ENCODE data around the gene CCSER2. TPM values are rescaled to one million over a fixed set of nuclear protein-coding genes. Genes with fewer than 3 reads are reported as not detected.

Gene CCSER2
- total RNA-seq, 4 donors from 2014 or later = 43.9 to 71.9 (median 51.4) TPM

GRCh38 chr10:84551437-84552120 is 223.2 kb downstream of the CCSER2 start:
- H3K4me1 ChIP-seq = no peaks in the 10 kb centered on the region
- peaks cover 0 to 8% of the 10 kb centered on the region in 2 donors for H3K27me3 ChIP-seq
- H3K4me3 ChIP-seq = no peak overlapping the region
- H3K27ac ChIP-seq = no peak overlapping the region
- no peaks in the 10 kb centered on the region for H3K9me3 ChIP-seq
- H3K36me3 ChIP-seq = no peaks in the 10 kb centered on the region
- 87 to 88% methylated on average over 6 of the region's 6 CpGs for WGBS, 2 donors
- TF ChIP-seq POLR2A (IDR thresholded peaks at IDR 0.05) (no peak), EP300 (IDR thresholded peaks at IDR 0.05) (no peak)
- DNase-seq (ENCODE audit: low spot score in 2 of 2) = no peak

GRCh38 chr10:84552478-84552877 is 224.1 kb downstream of the CCSER2 start:
- no peaks in the 10 kb centered on the region for H3K4me1 ChIP-seq
- TF ChIP-seq, protein P1, sequence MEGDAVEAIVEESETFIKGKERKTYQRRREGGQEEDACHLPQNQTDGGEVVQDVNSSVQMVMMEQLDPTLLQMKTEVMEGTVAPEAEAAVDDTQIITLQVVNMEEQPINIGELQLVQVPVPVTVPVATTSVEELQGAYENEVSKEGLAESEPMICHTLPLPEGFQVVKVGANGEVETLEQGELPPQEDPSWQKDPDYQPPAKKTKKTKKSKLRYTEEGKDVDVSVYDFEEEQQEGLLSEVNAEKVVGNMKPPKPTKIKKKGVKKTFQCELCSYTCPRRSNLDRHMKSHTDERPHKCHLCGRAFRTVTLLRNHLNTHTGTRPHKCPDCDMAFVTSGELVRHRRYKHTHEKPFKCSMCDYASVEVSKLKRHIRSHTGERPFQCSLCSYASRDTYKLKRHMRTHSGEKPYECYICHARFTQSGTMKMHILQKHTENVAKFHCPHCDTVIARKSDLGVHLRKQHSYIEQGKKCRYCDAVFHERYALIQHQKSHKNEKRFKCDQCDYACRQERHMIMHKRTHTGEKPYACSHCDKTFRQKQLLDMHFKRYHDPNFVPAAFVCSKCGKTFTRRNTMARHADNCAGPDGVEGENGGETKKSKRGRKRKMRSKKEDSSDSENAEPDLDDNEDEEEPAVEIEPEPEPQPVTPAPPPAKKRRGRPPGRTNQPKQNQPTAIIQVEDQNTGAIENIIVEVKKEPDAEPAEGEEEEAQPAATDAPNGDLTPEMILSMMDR (IDR thresholded peaks at IDR 0.05) = no peak
- TF ChIP-seq POLR2A (IDR thresholded peaks at IDR 0.05) (no peak), EP300 (IDR thresholded peaks at IDR 0.05) (no peak)
- H3K9me3 ChIP-seq = no peaks in the 10 kb centered on the region
- H3K27me3 ChIP-seq = peaks cover 0 to 8% of the 10 kb centered on the region in 2 donors
- 76 to 77% methylated on average over 3 of the region's 3 CpGs for WGBS, 2 donors
- DNase-seq (ENCODE audit: low spot score in 2 of 2) = no peak
- no peaks in the 10 kb centered on the region for H3K36me3 ChIP-seq
- H3K4me3 ChIP-seq = no peak overlapping the region
- no peak overlapping the region for H3K27ac ChIP-seq

DNA sequence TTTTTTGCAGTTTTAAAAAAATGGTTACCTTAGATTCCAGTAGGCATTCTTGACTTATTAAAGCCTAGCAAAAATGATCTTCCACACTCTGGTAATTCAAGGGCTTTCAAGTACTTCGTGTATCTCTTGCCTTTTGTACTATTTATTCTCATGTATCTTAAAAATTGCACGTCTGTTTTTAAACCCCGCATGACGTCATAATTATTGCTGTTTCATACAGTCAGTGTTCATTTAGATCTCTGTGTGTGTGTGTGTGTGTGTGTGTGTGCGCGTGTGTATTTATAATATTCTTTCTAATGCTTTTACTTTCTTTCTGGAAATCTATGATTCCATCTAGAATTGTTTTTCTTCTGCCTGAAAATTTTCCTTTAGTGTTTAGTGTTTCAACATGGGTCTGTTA is 234.2 kb downstream of the CCSER2 start:
- Histone ChIP-seq H3K27ac (no peak overlapping the region), H3K27me3 (no peaks in the 10 kb centered on the region), H3K4me1 (no peaks in the 10 kb centered on the region), H3K36me3 (no peaks in the 10 kb centered on the region), H3K4me3 (no peak overlapping the region), H3K9me3 (no peaks in the 10 kb centered on the region)
- TF ChIP-seq, protein P1 (IDR thresholded peaks at IDR 0.05) = no peak
- no peak for TF ChIP-seq POLR2A (IDR thresholded peaks at IDR 0.05)
- no peak for TF ChIP-seq EP300 (IDR thresholded peaks at IDR 0.05)
- 76 to 79% methylated on average over 6 of the region's 6 CpGs for WGBS, 2 donors
- DNase-seq (ENCODE audit: low spot score in 2 of 2) = no peak

- TF ChIP-seq, protein P1 (IDR thresholded peaks at IDR 0.05) = no peak
- TF ChIP-seq EP300 (IDR thresholded peaks at IDR 0.05) (no peak), POLR2A (IDR thresholded peaks at IDR 0.05) (no peak)
- DNase-seq (ENCODE audit: low spot score in 2 of 2) = no peak
- Histone ChIP-seq H3K4me1 (no peaks in the 10 kb centered on the region), H3K4me3 (no peak overlapping the region), H3K9me3 (no peaks in the 10 kb centered on the region), H3K36me3 (no peaks in the 10 kb centered on the region), H3K27ac (no peak overlapping the region), H3K27me3 (no peaks in the 10 kb centered on the region)
- WGBS, 2 donors = 71 to 82% methylated on average over 5 of the region's 5 CpGs
These were observed 235.0 kb downstream of the CCSER2 start for GRCh38 chr10:84563355-84563754.

DNA sequence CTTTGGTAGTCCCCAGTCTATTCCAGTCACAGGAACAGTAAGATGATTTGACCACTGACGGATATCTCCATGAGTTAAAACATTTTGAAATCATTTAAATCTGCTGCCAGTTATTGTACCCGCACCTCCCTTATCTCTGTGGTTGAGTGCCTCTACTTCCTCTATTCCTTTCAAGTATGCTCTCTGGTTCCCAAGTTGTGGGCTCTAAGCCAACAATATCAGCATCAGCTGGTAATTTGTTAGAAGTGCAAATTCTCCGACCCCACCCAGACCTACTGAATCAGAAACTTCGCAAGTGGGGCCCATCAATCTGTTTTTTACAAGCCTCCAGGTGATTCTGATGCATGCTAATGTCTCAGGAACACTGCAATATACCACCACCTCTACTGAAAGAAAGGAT is 235.5 kb downstream of the CCSER2 start:
- no peaks in the 10 kb centered on the region for H3K9me3 ChIP-seq
- H3K4me3 ChIP-seq = no peak overlapping the region
- no peaks in the 10 kb centered on the region for H3K27me3 ChIP-seq
- no peak for DNase-seq (ENCODE audit: low spot score in 2 of 2)
- TF ChIP-seq, protein P1 (IDR thresholded peaks at IDR 0.05) = no peak
- TF ChIP-seq POLR2A (IDR thresholded peaks at IDR 0.05) (no peak), EP300 (IDR thresholded peaks at IDR 0.05) (no peak)
- 64 to 73% methylated on average over 4 of the region's 4 CpGs for WGBS, 2 donors
- H3K27ac ChIP-seq = no peak overlapping the region
- no peaks in the 10 kb centered on the region for H3K4me1 ChIP-seq
- no peaks in the 10 kb centered on the region for H3K36me3 ChIP-seq

Data from tibial nerve (tissue), 4 donors.